SIG-M5 (cell line): ENCODE results near the gene OPHN1.

Source experiments
- DNase-seq: peaks from one replicate; lab custom pipeline; 2025; lab: John Stamatoyannopoulos, UW

The OPHN1 gene, protein sequence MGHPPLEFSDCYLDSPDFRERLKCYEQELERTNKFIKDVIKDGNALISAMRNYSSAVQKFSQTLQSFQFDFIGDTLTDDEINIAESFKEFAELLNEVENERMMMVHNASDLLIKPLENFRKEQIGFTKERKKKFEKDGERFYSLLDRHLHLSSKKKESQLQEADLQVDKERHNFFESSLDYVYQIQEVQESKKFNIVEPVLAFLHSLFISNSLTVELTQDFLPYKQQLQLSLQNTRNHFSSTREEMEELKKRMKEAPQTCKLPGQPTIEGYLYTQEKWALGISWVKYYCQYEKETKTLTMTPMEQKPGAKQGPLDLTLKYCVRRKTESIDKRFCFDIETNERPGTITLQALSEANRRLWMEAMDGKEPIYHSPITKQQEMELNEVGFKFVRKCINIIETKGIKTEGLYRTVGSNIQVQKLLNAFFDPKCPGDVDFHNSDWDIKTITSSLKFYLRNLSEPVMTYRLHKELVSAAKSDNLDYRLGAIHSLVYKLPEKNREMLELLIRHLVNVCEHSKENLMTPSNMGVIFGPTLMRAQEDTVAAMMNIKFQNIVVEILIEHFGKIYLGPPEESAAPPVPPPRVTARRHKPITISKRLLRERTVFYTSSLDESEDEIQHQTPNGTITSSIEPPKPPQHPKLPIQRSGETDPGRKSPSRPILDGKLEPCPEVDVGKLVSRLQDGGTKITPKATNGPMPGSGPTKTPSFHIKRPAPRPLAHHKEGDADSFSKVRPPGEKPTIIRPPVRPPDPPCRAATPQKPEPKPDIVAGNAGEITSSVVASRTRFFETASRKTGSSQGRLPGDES

DNA sequence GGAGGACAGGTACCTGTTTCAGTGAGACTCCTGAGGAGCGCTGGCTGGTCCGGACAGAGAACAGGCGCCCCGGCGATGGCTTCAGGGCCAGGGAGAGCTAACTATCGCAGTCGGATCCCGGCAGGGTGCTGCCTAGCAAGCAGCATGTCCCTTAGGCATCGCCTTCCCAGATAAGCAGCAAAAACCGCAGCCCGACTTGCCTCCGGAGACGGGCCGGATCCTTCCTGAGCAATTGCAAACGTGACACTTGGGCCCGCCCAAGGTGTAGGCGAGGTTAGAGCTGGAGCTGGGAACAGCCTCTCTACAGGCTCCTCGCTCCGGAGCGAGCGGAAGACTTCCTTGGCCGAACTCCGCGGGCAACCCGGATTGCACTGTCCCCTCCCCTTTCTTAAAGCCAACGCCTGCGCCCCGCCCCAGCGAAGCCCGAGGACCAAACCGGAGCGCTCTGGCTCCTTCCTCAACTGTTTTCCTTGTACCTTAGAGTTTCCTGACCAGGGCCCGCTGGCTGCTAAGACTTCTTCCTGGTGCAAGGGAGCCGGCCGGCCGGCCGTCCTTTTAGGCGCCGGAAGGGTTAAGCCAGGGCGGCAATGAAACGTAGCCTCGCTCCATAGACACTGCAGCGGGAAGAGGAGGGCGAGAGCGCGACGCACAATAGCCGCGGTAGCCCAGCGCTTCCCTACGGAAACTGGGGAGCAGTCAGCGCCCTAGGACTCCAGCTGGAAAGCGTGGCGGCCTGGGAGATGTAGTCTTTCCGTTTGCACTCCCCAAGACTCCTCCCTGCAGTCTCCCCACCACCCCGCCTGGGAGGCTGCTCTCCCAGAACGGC is at the start of gene OPHN1:
OPHN1 (minus strand) TSS at position 341 of the 826 bp plus-strand sequence. CDS start 475 bp downstream, outside the sequence.
- no peak for DNase-seq

GRCh38 chrX:68480969-68481368 is 47.7 kb upstream of the OPHN1 start:
- DNase-seq, result no peak

DNA sequence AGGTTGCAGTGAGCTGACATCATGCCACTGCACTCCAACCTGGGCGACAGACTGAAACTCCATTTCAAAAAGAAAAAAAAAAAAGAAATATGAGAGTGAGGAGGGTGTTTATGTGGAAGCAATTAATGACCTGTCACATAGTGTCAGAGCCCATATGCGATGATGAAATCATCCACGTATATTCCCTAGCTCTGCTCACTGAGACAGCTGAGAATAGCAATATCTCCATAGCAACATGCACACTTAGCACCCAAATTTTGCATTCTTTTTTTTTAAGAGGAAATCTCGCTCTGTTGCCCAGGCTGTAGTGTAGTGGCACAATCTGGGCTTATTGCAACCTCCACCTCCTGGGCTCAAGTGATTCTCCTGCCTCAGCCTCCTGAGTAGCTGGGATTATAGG is 31.5 kb upstream of the OPHN1 start:
- no peak for DNase-seq

DNA sequence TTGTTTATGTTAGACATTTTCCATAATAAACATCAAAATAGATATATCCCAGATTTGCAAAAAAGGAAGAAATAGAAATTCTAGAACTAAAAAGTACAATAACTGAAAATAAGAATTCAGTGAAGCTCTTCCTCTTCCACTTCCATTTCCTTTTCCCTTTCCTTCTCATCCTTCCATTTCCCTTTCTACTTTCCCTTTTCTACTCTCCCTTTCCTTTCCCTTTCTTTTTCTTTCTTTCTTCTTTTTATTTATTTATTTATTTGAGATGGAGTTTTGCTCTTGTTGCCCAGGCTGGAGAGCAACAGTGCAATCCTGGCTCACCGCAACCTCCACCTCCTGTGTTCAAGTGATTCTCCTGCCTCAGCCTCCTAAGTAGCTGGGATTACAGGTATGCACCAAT is 30.6 kb upstream of the OPHN1 start:
- no peak for DNase-seq

- no peak for DNase-seq
These were observed 29.4 kb upstream of the OPHN1 start for GRCh38 chrX:68462653-68463052.

GRCh38 chrX:68462197-68462596 is 28.9 kb upstream of the OPHN1 start:
- DNase-seq, result no peak

- DNase-seq, result no peak
These were observed 28.3 kb upstream of the OPHN1 start for GRCh38 chrX:68461576-68461975.

GRCh38 chrX:68461093-68461492 is 27.8 kb upstream of the OPHN1 start:
- no peak for DNase-seq

DNA sequence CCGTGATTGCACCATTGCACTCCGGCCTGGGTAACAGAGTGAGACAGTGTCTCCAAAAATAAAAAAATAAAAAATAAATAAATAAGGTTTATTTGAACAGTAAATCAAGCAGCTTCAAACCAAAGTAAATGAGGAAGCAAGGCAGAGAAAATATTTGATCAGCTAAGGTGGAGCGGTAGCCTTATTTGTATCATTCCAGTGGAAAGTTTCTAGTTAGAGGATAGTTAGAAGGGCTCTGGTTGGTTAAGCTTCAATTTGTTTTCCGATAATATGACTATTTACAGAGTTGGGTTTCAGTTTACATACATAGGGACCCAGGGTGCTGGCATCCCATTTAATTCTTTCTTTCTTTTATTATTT is 21.8 kb upstream of the OPHN1 start:
- no peak for DNase-seq

DNA sequence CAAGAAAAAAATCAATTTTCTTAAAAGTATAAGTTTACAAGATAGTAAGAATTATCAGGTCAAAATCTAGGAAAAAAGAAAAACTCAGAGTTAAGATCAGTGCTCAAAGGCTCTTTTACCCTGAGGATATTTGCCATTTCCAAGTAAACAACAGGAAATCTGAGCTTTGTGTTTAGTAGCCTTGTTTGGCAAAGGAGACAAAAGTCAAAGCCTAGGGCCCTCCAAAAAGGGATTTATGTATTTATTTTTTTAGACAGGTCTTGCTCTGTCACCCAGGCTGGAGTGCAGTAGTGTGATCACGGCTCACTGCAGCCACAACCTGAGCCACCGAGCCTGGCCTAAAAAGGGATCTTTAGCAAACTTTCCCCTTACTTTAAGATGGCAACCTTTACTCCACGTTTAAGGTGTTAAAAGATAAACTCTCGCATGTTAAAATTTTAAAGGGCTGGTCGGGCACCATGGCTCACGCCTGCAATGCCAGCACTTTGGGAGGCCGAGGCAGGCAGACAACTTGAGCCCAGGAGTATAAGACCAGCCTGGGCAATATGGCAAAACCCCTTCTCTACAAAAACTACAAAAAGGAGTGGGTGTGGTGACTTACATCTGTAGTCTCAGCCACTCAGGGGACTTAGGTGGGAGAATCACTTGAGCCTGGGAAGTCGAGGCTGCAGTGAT is 21.3 kb upstream of the OPHN1 start:
- DNase-seq, result no peak

DNA sequence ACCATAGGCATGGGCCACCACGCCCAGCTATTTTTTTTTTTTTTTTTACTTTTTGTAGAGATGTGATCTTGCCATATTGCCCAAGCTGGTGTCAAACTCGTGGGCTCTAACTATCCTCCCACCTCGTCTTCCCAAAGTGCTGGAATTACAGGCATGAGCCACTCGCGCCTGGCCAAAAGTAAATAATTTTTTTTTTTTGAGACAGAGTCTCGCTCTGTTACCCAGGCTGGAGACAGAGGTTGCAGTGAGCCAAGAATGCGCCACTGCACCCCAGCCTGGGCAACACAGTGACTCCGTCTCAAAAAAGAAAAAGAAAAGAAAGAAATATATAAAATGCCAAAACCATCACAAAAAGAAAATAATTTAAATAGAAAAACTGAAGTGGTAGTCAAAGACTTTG is 18.4 kb upstream of the OPHN1 start:
- no peak for DNase-seq

DNA sequence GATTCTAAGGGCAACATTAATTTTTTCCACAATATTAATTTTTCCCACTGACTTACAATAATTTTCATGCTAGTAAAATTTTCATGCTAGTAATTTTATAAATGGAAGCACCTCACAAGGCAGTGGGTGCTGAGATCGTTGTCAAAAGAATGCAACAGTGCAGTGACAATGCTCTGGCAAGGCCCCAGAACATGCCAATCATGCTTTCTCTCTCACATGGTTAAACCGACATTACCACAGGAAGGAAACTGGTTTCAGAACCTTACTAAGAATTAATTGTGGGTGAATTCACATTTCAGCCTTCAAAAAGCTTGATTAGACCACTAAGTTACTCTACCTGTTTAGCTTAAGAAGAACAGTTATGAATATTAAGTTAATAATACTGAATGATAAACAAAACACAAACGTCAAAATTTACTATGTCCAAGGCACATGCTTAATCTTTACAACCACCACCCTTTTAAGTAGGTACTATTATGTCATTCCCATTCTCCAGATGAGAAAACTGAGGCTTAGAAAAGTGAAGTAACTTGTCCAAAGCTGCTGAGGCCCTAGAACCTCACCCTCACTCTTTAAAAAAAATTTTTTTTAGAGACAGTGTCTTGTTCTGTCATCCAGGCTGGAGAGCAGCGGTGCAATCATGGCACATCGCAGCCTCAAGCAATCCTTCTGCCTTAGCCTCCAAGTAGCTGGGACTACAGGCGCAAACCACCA is 10.0 kb upstream of the OPHN1 start:
- no peak for DNase-seq

- no peak for DNase-seq
These were observed 7.6 kb upstream of the OPHN1 start for GRCh38 chrX:68440940-68441339.

GRCh38 chrX:68440442-68440841 is 7.1 kb upstream of the OPHN1 start:
- DNase-seq, result no peak

DNA sequence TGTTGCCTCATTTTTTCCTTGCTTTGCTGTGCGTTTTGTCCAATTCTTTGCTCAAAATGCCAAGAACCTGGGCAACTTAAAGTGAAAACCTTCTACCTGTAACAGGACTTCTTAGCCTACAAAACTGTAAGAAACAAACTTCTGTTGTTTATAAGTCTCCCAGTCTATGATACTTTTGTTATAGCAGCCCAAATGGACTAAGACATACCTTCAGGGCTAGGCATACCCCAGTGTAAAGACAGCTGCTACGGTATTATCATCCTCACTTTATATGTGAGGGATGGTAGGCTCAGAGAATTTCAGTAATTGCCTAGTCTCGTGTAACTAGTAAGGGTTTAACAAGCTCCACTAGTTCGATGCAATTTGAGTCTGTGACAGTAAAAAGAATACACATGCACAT is 6.0 kb upstream of the OPHN1 start:
- DNase-seq, result no peak

DNA sequence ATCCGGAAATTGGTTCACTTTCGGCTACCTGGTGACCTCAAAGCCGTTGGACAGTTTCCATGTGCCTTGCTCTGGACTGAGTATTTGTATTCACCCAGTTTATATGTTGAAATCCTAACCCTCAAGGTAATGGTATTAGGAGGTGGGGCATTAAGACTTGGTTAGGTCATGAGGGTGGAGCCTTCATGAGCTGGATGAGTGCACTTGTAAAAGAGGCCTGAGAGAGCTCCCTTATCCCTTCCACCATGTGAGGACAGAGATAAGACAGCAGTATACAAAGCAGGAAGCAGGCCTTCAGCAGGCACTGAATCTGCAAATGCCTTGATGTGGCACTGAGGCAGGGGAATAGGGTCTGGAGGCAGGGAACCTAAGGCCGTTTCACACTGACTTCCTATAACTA is 5.3 kb upstream of the OPHN1 start:
- no peak for DNase-seq

DNA sequence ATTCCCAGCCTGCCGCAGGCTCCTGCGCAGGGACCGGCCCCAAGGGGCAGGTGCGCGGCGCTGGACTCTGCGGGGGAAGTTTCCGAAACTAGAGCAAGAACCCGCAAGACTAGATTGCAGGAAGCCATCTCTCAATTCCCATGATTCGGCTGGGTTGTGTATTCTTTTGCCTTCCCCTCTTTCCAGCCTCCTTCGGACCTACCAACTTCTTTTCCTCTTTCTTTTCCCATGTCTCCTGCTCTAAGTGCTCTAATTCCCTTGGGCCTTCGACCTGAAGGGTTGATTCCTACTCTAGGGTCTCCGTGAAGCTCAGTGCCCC is 645 bp upstream of the OPHN1 start:
- no peak for DNase-seq

DNA sequence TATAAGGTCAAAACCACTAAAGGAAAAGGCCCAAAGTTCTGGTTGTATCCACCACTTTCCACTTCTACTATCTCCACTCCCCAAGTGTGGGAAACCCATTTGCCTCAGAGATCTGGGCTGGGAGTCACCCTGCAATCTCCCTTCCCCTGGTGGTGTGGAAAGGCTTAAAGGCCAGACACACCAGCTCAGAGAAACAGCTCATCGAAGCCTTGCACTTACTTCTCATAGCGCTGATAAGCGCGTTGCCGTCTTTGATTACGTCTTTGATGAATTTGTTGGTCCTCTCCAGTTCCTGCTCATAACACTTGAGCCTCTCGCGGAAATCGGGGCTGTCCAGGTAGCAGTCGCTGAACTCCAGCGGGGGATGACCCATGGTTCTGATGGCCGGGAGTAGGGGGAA is 647 bp downstream of the OPHN1 start:
- DNase-seq, result no peak

DNA sequence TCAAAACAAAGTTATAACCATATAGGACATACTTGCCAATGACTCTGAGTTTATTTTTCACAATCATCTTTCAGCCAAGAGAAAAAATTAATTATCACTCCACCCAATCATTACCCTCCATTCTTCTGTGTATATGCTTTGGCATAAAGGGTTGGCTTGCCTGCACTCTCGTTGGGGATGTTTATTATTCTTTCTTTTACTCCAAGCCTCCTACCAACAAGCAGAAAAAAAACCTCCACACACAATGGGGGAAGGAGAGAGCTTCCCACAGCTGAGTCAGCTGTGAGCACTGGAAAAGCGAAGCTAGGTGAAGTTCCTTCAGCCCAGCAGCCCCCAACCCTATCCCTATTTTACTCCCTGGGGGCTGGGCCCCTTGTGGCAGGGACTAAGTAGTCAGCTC is 1.5 kb downstream of the OPHN1 start:
- DNase-seq, result no peak

DNA sequence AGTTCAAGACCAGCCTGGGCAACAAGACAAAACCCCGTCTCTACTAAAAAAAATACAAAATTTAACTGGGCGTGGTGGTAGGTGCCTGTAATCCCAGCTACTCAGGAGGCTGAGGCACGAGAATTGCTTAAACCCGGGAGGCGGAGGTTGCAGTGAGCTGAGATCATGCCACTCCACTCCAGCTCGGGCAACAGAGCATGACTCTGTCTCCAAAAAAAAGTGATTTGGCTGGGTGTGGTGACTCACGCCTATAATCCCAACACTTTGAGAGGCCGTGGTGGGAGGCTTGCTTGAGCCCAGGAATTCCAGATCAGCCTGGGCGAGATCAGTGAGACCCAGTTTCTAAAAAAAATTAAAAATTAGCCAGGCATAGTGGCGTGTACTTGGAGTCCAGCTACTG is 4.1 kb downstream of the OPHN1 start:
- no peak for DNase-seq

- DNase-seq, result no peak
These were observed 4.9 kb downstream of the OPHN1 start for GRCh38 chrX:68428431-68428830.

- no peak for DNase-seq
These were observed 8.6 kb downstream of the OPHN1 start for GRCh38 chrX:68424719-68425118.
